Subcutaneous abdominal adipose tissue (tissue), 5 donors: ENCODE measurements around the gene LGALS3BP.

Experiments used
- H3K27ac ChIP-seq: one replicate; pipeline ENCODE4 v1.7.0; 2013; ENCODE audit warnings: low read depth, mild to moderate bottlenecking, inconsistent platforms, low read length, moderate library complexity
- H3K27me3 ChIP-seq, 5 donors: one replicate each; pipeline ENCODE4 v1.7.0; 2013; ENCODE audit warnings: low read length in 5 of 5, inconsistent platforms in 1 of 5; ENCODE audit not compliant: control insufficient read depth in 5 of 5, insufficient read depth in 4 of 5
- H3K36me3 ChIP-seq, 5 donors: one replicate each; pipeline ENCODE4 v1.7.0; 2013; ENCODE audit warnings: low read length in 5 of 5; ENCODE audit not compliant: control insufficient read depth in 5 of 5, insufficient read depth in 5 of 5
- H3K4me1 ChIP-seq, 5 donors: one replicate each; pipeline ENCODE4 v1.7.0; 2013; ENCODE audit warnings: low read length in 5 of 5, mild to moderate bottlenecking in 3 of 5, moderate library complexity in 1 of 5; ENCODE audit not compliant: control insufficient read depth in 5 of 5, insufficient read depth in 5 of 5
- H3K4me3 ChIP-seq, 5 donors: one replicate each; pipeline ENCODE4 v1.7.0; 2013; ENCODE audit warnings: low read length in 5 of 5, low read depth in 1 of 5
- H3K9ac ChIP-seq, 5 donors: one replicate each; pipeline ENCODE4 v1.7.0; 2013; ENCODE audit warnings: low read length in 5 of 5, mild to moderate bottlenecking in 4 of 5, moderate library complexity in 3 of 5
- H3K9me3 ChIP-seq, 5 donors: one replicate each; pipeline ENCODE4 v1.7.0; 2013; ENCODE audit warnings: low read length in 5 of 5; ENCODE audit not compliant: control insufficient read depth in 5 of 5
- donor health status: healthy.
- donor health status: healthy.
- donor health status: healthy.
- donor health status: healthy.
- donor health status: healthy.

The LGALS3BP gene

DNA sequence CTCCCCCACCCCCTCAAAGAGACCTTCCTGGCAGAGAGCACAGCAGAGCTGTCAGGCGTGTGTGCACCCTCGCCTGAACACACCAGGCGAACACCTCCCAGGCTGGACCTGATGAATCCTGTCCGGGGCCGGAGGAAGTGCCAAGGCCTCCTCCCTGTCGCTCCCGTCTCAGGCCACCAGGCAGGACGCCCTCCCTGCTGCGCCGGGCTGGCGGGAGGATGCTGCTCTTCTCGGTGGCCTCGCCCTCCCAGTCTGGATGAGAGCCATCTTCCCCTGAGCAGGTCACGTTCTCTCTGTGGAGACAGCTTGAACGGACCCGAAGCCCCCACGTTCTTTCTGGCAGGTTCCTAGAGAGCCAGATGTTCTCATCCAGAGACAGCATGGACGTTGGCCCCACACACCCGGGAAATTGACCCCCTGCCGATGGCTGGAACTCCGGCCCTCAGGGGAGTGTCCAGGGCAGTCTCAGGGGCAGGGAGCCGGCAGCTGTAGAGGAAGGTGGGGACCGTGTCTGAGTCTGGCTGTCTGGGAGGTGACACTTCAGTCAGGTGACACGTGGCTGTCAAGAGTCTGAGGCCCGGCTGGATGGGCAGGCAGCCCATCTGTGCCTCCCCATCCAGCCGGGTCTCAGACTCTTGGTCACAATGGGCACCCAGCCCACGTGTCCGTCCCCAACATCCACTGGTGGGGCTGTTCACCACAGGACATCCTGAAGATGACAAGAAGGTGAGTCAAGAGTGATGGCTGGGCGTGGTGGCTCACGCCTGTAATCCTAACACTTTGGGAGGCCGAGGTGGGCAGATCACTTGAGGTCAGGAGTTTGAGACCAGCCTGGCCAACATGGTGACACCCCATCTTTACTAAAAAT, 49.6 kb downstream of the LGALS3BP start:
- Histone ChIP-seq H3K9me3 (no peaks in the 10 kb centered on the region), H3K9ac (peak overlapping the region in 1 of 5 donors; percentile 30), H3K36me3 (no peaks in the 10 kb centered on the region), H3K27ac (no peak overlapping the region), H3K27me3 (no peaks in the 10 kb centered on the region), H3K4me1 (peaks cover 5 to 38% (median 30%) of the 10 kb centered on the region in 5 donors), H3K4me3 (no peak overlapping the region)

DNA sequence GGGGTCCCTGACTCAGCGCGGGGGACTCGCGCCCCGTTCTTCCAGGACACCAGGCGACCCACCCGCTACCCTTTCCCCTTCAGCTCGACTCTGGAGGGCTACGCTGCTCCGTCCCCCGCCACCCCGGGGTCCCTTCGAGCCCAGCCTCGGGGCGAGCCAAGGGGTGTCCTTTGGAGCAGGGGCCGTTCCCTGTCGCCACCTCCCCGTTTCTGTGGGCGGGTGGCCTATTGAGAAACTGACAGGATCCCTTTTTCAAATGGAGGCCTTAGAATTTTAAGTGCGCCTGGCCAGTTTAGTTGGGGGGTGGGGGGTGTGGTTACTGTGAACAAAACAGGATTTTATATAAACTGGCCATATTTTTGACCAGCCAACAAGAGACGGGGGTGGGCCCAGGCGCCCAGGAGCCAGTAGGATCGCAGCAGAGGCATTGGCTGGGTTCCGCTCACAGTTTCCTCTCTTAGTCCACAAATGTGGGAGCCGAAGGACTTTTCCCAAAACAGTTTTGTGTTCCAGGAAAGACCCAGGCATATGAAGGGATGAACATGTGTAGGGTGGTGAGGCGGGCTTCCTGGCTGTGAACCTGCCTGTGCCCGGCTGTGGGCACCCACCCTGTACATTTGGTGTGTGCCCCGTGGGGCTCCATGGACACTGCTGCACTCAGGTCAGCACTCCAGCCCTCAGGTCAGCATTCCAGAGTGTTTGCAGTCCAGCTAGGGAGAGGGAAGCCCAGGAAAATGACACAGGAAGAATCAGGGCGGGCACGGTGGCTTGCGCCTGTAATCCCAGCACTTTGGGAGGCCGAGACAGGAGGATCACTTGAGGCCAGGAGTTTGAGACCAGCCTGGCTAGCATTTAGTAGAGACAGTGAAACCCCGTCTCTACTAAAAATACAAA, 53.8 kb downstream of the LGALS3BP start:
- H3K36me3 ChIP-seq, result no peaks in the 10 kb centered on the region
- peak overlapping the region in 4 of 5 donors; percentile 55 to 71 (median 58) for H3K4me3 ChIP-seq
- H3K27me3 ChIP-seq, result no peaks in the 10 kb centered on the region
- peaks cover 9 to 48% (median 41%) of the 10 kb centered on the region in 5 donors for H3K4me1 ChIP-seq
- H3K9ac ChIP-seq, result peak overlapping the region in 4 of 5 donors; percentile 64 to 82 (median 76)
- peak overlapping the region; percentile 93 for H3K27ac ChIP-seq
- no peaks in the 10 kb centered on the region for H3K9me3 ChIP-seq

DNA sequence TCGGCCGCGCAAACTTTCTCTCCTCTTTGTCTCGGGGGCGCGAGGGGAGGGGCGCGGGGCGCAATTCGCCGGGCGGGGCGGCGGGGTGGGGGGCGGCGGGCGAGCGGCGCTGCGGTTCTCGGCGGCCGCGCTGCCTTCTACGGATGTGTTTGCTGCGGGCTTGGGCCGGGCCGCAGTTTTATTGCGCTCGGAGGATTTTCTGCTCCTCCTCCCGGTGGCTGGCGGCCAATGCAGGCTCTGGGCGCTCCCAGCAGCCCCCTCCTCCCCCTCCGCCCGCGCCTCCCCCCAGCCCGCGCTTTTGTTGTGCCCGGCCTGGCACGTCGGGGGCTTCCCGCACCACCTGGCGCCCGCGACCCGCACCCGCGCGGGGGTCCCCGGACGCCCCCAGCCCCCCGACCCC, 54.5 kb downstream of the LGALS3BP start, which contains the start of gene TIMP2:
TIMP2 (minus strand) TSS at position 154 of the 400 bp plus-strand sequence. CDS start 299 bp downstream, outside the sequence.
- H3K9ac ChIP-seq, result peak within 1 kb of the TSS in 4 of 5 donors; percentile 71 to 88 (median 80)
- H3K27me3 ChIP-seq, result no peaks in the 10 kb centered on the region
- peak within 1 kb of the TSS; percentile 93 for H3K27ac ChIP-seq
- H3K4me1 ChIP-seq, result peaks cover 10 to 55% (median 48%) of the 10 kb centered on the region in 5 donors
- H3K36me3 ChIP-seq, result no peaks in the 10 kb centered on the region
- peak within 1 kb of the TSS; percentile 60 to 88 (median 74) for H3K4me3 ChIP-seq
- H3K9me3 ChIP-seq, result no peaks in the 10 kb centered on the region

DNA sequence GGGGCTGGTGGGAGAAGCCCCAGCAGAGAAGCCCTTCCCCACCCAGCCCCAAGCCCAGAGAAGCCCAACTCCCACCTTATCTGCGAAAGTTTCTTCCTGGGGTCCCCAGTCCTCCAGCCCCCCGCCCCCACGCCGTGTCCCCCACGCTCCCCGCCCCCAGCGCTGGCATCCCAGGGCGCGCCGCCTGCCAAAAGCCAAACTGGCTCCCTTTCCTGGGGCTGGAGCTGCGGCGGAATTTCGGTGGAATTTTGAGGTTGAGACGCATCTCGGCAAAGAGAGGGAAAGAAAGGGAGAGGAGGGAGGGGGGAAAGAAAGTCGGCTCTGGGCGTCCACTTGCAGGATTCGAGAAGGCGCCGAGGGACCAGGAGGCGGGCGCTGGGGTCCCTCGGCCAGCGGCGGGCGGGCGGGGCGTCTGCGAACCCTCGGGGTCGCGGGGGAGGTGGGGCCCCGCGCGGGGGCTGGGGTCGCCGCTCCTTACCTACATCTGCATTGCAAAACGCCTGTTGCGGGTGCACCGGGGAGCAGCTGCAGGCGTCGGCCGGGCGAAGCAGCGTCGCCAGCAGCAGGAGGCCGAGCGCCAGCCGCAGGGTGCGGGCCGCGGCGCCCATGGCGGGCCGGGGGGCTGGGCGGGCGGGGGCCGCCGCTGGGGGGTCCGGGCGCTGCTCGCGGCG, 55.1 kb downstream of the LGALS3BP start:
- no peaks in the 10 kb centered on the region for H3K9me3 ChIP-seq
- peak overlapping the region in 4 of 5 donors; percentile 66 to 88 (median 74) for H3K9ac ChIP-seq
- H3K27ac ChIP-seq, result peak overlapping the region; percentile 81
- H3K36me3 ChIP-seq, result peaks cover 0 to 2% (median 0%) of the 10 kb centered on the region in 5 donors
- H3K4me3 ChIP-seq, result peak overlapping the region; percentile 60 to 88 (median 74)
- no peaks in the 10 kb centered on the region for H3K27me3 ChIP-seq
- peaks cover 14 to 56% (median 50%) of the 10 kb centered on the region in 5 donors for H3K4me1 ChIP-seq

DNA sequence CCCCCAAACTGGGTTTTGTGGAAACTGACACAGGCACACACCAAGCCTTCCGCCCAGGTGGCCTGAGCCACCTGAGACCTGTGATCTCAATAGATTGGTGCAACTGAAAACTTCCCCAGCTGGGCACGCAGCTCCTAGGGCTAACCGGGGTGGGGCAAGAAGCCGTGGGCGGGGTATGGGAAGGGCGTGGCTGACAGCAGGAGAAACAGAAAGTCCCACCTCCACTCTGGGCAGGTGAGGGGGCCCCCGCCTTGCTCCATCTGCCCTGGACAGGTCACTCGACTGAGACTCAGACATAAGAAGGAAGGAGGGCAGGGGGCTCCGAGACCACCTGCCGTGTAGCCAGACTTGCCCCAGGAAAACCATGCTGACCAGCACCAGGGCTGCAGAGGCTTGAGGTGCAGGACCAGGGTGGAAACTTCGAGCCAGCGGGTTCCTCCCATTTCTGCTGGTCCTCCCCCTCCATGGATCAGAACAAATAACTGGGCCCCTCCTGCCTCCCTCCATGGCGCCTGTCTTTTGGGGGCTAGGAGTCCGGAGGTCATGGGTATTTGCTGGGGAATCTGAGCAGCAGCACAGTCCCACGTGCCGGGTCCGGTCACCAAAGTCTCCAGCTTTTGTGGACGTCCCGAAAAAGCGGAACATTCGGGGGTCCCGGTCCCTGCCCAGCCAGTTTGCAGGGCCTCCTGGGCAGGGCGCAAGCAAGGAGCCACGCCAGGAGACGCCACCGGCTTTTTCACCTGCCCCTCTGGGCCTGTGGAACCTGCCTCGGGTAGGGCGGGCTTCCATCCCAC, 55.9 kb downstream of the LGALS3BP start:
- Histone ChIP-seq H3K9ac (peak overlapping the region; percentile 26 to 88 (median 67)), H3K9me3 (no peaks in the 10 kb centered on the region), H3K4me3 (peak overlapping the region; percentile 60 to 88 (median 74)), H3K27me3 (no peaks in the 10 kb centered on the region), H3K27ac (peak overlapping the region; percentile 81), H3K36me3 (peaks cover 0 to 2% (median 0%) of the 10 kb centered on the region in 5 donors), H3K4me1 (peaks cover 16 to 62% (median 55%) of the 10 kb centered on the region in 5 donors)

DNA sequence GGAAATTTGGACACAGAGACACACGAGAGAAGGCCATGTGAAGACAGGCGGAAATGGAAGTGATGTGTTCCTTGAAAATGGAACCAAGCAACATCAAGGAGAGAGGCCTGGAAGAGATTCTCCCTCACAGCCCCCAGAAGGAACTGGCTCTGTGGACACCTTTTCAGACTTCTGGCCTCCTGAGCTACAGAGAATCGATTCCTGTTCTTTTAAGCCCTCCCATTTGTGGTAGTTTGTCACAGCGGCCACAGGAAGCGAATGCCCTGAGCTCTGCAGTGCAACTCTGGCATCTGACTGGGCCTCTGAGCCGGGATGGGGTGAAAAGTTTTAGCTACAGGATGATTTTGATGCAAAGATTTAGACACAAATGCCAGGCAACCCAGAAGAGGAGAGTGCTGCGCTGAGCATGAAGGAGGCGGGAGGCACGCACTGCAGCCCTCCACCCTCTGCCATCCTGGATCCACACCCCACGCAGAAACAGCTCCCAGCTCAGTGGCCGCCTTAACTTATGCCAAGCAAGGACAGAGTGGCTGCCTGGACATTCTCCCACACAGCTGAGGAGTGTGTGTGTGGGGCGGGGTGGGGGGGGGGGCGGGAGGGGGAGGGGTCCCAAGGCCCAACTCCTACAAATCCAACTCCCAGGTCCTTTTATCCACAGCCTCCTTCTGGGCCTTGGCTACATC, 56.8 kb downstream of the LGALS3BP start:
- Histone ChIP-seq H3K4me3 (peak overlapping the region; percentile 47 to 88 (median 72)), H3K4me1 (peaks cover 16 to 71% (median 64%) of the 10 kb centered on the region in 5 donors)

DNA sequence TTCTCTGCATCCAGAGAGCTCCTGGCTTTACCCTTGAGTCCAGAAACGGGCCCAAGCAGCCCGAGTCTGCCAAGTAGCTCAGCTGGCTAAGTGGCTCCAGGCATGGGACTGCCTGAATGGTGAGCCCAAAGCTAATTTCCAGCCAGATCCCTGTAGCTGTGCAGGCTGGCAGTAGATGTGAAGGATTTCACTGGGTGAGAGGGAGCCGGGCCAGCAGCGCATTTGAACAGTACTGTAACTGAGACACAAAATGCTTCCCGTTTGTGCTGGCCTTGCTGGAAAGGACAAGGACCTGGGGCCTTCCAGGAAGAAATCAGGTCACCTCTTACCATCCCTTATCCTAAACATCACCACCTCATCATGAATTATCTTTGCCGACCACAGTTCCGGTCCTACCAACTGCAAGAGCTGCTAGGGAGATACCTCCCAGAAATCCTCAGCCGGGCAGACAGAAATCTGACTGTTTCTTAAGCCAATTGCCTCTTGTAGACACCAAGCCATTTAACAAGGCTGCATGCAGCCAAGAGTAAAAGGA, 58.2 kb downstream of the LGALS3BP start:
- H3K4me3 ChIP-seq, result peak overlapping the region in 2 of 5 donors; percentile 22 to 48
- H3K36me3 ChIP-seq, result peaks cover 0 to 2% (median 0%) of the 10 kb centered on the region in 5 donors
- peak overlapping the region; percentile 63 for H3K27ac ChIP-seq
- peaks cover 22 to 83% (median 75%) of the 10 kb centered on the region in 5 donors for H3K4me1 ChIP-seq
- peak overlapping the region in 1 of 5 donors; percentile 16 for H3K9ac ChIP-seq
- H3K27me3 ChIP-seq, result no peaks in the 10 kb centered on the region
- no peaks in the 10 kb centered on the region for H3K9me3 ChIP-seq

More for the DNA sequence above, 56.8 kb downstream of the LGALS3BP start:
- Histone ChIP-seq H3K9ac (peak overlapping the region in 3 of 5 donors; percentile 58 to 88 (median 81)), H3K36me3 (peaks cover 0 to 2% (median 0%) of the 10 kb centered on the region in 5 donors), H3K9me3 (no peaks in the 10 kb centered on the region), H3K27ac (peak overlapping the region; percentile 81), H3K27me3 (no peaks in the 10 kb centered on the region)
